GM12878 (cell line): ENCODE measurements around the gene IL16.

Experiments
- POLR2A ChIP-seq: IDR thresholded peaks from 2 replicates; pipeline ENCODE4 v1.6.1; 2011; ENCODE audit warnings: low read depth, mild to moderate bottlenecking, low read length
- ZNF384 ChIP-seq: IDR thresholded peaks from 2 replicates; pipeline ENCODE4 v1.6.1; 2012; ENCODE audit warnings: low read depth, mild to moderate bottlenecking, low read length, improper control_type of control experiment, borderline replicate concordance

- TF ChIP-seq ZNF384 (no peak), POLR2A (no peak)
Observed at GRCh38 chr15:81152339-81152738, 44.3 kb upstream of the IL16 start.
